ENCODE results near the gene SUFU.
A peak's percentile ranks its signal among the peaks of the same experiment; 100 is the strongest.

SUFU gene

DNA sequence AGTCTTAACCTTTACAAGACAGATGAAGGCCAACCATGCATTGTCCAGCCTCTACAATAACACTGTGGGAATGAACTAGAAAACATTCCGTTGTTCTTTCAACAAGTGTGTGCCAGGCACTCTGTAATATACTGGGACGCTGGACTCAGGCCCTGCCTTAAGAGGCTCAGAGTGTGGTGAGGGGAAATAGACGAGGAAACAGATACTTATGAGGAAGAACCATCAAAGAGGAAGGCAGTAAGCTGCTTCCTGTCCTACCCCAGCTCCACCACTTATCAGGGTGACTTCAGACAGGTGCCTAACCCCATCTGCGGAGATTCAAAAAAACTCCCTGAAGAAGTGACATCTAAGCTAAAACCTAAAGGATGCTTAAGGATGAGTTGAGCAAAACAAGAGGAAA, 131.6 kb downstream of the SUFU start:
- no peak for DNase-seq (ENCODE audit: low spot score)
- Mint-ChIP-seq H3K27me3 (ENCODE audit: low read depth) (no peaks in the 10 kb centered on the region), H3K9me3 (no peaks in the 10 kb centered on the region), H3K27ac (peak overlapping the region; percentile 60), H3K36me3 (ENCODE audit: low read depth) (peaks cover 4% of the 10 kb centered on the region), H3K4me3 (peak overlapping the region; percentile 43), H3K4me1 (ENCODE audit: low read depth) (peaks cover 40% of the 10 kb centered on the region)

DNA sequence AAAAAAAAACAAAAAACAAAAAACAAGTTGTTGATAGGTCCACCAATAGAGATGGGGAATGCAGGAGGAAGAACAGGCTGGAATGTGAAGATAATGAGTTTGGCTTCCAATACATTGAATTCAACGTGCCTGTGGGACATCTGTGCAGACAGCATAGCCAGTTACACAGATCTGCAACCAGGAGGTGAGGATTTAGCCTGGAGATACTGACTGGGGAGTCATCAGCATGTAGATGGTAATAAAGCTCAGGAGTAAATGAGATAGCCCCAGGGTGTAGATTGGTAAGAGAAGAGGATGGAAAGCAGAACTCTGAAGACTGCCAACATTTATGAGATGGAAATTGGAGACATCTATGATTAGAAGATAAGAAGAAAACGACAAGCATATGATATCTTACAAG, 135.8 kb downstream of the SUFU start:
- H3K27ac Mint-ChIP-seq: no peak overlapping the region
- H3K27me3 Mint-ChIP-seq (ENCODE audit: low read depth): no peaks in the 10 kb centered on the region
- DNase-seq (ENCODE audit: low spot score): no peak
- no peaks in the 10 kb centered on the region for H3K36me3 Mint-ChIP-seq (ENCODE audit: low read depth)
- H3K9me3 Mint-ChIP-seq: no peaks in the 10 kb centered on the region
- H3K4me1 Mint-ChIP-seq (ENCODE audit: low read depth): peaks cover 22% of the 10 kb centered on the region
- H3K4me3 Mint-ChIP-seq: no peak overlapping the region

DNA sequence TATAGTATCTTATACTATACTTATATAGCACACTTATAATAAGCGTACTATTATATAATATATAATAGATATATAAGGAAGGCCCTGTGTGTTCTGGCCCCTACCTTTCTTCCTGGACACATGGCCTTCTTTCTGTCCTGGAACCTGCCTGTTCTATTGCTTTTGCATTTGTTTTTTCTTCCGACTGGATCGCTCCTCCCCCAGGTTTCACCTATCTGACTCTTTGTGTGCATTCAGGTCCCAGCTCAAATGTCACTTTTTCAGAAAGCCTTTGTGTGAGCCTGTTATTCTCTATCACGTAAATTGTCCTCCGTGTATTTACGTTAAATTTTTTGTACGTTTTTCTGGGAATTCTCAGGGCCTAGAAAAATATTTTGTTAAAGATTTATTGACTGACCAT, 137.6 kb downstream of the SUFU start:
- Mint-ChIP-seq H3K27ac (peak overlapping the region; percentile 83), H3K9me3 (no peaks in the 10 kb centered on the region), H3K36me3 (ENCODE audit: low read depth) (peaks cover 13% of the 10 kb centered on the region), H3K4me1 (ENCODE audit: low read depth) (peaks cover 14% of the 10 kb centered on the region), H3K27me3 (ENCODE audit: low read depth) (no peaks in the 10 kb centered on the region), H3K4me3 (peak overlapping the region; percentile 95)
- no peak for DNase-seq (ENCODE audit: low spot score)

DNA sequence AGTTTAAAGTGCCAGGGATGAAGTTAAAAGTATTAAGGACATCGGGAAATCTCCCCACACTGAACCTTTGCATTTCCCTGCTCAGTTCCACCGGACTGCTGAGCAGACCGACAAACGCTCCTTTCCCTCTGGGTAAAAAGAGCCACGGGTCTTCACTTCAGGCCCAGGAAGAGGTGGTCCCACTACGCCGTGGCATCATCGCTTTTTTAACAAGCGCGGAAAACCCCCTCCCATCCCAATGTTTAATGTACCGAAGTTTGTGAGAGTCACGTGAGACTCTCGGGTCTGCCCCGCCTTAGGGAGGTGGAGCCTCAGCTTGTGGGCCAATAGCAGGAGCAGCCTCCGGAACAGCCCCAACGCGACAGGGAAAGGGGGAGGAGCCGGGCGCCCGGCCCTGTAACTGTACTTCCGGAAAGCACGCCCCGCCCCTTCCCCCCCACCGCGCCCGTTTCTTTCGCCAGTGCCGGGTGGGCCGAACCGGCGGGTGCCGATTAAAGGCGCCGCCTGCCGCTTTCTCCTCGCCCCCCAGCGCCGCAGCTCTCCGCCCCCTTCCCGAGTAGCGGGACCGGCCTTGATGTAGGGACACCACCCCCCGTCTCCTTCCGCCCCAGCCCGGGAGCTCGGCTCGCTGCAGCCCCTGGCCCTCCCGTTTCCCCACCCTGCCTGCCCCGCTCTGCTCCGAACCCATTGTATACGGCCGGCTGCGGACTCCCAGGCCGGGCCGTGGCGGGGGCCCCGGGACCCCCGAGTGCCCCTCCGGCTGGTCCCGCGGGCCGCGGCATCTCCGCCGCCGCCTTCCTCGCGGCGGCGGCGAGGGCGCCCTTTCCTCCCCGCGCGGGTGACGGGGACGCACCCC, 138.3 kb downstream of the SUFU start:
- DNase-seq (ENCODE audit: low spot score): peak; percentile 96
- Mint-ChIP-seq H3K36me3 (ENCODE audit: low read depth) (peaks cover 17% of the 10 kb centered on the region), H3K27me3 (ENCODE audit: low read depth) (no peaks in the 10 kb centered on the region), H3K4me3 (peak overlapping the region; percentile 95), H3K27ac (peak overlapping the region; percentile 83), H3K4me1 (ENCODE audit: low read depth) (peaks cover 16% of the 10 kb centered on the region), H3K9me3 (no peaks in the 10 kb centered on the region)

DNA sequence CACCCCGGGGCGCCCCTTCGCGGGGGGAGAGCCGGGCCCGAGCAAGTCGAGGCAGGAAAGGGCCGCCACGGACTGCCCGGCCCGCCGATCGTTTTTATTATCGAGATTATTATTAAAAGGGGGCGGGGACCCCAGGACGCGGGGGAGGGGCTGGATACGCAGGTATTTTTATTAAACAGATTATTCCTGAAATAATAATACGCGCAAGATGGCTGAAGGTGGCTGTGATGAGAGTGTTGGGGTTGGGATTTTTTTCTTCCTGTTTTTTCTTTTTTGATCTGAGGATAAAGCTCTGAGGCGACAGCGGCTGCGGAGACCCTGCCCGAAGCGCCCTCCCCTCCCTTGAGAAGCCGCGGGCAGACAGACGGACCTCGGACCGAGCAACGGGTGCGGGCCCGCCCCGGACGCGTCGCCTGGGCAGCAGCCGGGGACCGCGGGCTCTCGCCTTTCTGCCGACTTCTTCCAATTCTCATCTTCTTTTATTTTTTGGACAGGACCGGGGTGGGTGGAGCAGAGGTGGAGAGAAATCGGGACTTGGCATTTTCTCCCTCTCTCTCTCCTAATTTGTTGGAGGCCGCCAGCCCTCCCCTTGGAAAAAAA, 139.1 kb downstream of the SUFU start:
- Mint-ChIP-seq H3K4me1 (ENCODE audit: low read depth) (peaks cover 23% of the 10 kb centered on the region), H3K27ac (peak overlapping the region; percentile 90), H3K4me3 (peak overlapping the region; percentile 87), H3K9me3 (no peaks in the 10 kb centered on the region), H3K36me3 (ENCODE audit: low read depth) (peaks cover 17% of the 10 kb centered on the region), H3K27me3 (ENCODE audit: low read depth) (no peaks in the 10 kb centered on the region)
- DNase-seq (ENCODE audit: low spot score): peak; percentile 25

DNA sequence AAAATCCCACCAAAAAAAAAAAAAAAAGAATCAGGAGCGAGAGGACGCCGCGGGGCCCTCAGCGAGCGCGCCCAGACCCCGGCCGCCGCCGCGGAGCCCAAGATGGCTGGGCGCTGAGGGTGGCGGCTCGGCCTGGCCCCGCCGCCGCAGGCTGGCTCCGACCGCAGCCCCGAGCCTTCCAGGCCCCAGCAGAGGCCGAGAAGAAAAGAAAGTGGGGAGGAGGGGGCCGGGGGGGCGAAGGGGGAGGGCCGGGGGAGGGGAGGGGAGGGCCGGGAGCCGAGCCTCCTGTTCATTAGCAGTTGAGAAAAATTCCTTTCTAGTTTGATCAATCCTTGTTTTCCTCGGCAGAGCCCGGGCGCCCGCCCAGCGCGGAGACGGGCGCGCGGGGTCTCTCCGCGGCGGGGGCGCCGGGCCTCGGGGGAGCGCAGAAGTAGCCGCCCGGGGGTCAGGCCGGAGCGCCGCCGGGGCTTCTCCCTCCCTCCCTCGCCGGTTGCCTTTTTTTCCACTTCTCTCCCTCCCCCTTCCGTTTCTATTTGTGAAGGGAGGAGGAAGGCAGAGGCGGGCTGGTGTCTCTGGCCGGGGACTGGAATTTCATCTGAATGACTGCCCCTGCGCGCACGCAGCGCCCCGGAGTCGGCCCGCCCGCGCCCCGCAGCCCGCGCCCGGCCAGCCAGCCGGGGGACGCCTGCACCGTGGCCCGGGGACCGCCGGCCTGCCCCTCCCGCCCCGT, 139.7 kb downstream of the SUFU start:
- peaks cover 22% of the 10 kb centered on the region for H3K36me3 Mint-ChIP-seq (ENCODE audit: low read depth)
- DNase-seq (ENCODE audit: low spot score): peak; percentile 72
- H3K27ac Mint-ChIP-seq: peak overlapping the region; percentile 90
- H3K4me1 Mint-ChIP-seq (ENCODE audit: low read depth): peaks cover 30% of the 10 kb centered on the region
- no peaks in the 10 kb centered on the region for H3K9me3 Mint-ChIP-seq
- no peaks in the 10 kb centered on the region for H3K27me3 Mint-ChIP-seq (ENCODE audit: low read depth)
- H3K4me3 Mint-ChIP-seq: peak overlapping the region; percentile 87

DNA sequence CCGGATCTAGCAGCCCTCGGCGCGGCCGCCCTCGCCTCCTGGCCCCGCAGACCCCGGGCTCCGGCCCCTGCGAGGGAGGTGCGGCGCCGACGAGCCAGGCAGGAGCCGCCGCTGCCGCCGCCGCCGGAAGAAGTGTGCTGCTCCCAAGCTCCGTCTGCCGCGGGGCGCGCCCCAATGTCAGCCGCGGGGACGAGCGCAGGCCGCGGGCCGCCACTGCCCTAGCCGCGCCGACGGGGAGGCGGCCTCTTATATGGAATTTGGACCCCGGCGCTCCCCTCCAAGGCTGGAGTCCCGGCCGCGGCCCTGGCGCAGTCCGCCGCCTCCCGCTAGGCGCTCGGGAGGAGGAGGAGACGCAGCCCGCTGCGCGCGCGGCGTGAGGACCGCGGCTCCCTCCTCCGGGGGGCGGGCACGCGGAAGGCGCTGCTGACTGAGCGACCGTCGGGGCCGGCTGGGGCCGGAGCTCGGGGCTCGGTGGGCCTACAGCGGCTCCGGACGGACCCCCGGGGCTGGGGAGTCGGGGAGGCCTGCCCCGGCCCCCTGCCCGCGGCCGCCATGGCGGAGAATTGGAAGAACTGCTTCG, 140.4 kb downstream of the SUFU start, which contains the start of gene TRIM8:
Gene TRIM8 (plus strand): TSS at position 414 of the 580 bp plus-strand sequence. CDS start 139 bp downstream, at position 553.
- H3K9me3 Mint-ChIP-seq: no peaks in the 10 kb centered on the region
- DNase-seq (ENCODE audit: low spot score): peak; percentile 65
- H3K27me3 Mint-ChIP-seq (ENCODE audit: low read depth): no peaks in the 10 kb centered on the region
- H3K36me3 Mint-ChIP-seq (ENCODE audit: low read depth): peaks cover 25% of the 10 kb centered on the region
- peaks cover 36% of the 10 kb centered on the region for H3K4me1 Mint-ChIP-seq (ENCODE audit: low read depth)
- peak within 1 kb of the TSS; percentile 97 for H3K27ac Mint-ChIP-seq
- H3K4me3 Mint-ChIP-seq: peak within 1 kb of the TSS; percentile 90

DNA sequence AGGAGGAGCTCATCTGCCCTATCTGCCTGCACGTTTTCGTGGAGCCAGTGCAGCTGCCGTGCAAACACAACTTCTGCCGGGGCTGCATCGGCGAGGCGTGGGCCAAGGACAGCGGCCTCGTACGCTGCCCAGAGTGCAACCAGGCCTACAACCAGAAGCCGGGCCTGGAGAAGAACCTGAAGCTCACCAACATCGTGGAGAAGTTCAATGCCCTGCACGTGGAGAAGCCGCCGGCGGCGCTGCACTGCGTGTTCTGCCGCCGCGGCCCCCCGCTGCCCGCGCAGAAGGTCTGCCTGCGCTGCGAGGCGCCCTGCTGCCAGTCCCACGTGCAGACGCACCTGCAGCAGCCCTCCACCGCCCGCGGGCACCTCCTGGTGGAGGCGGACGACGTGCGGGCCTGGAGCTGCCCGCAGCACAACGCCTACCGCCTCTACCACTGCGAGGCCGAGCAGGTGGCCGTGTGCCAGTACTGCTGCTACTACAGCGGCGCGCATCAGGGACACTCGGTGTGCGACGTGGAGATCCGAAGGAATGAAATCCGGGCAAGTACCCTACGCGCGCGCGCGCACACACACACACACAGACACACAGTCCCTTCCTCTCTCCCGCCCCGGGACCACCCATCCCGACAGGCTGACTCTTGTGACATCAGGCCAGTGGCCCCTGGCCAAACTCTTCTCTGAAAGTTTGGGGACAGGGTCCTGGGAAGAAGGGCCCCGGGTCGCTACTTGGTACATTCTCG, 141.0 kb downstream of the SUFU start:
- Mint-ChIP-seq H3K4me3 (peak overlapping the region; percentile 90), H3K27ac (peak overlapping the region; percentile 97), H3K4me1 (ENCODE audit: low read depth) (peaks cover 41% of the 10 kb centered on the region), H3K36me3 (ENCODE audit: low read depth) (peaks cover 25% of the 10 kb centered on the region), H3K27me3 (ENCODE audit: low read depth) (no peaks in the 10 kb centered on the region), H3K9me3 (no peaks in the 10 kb centered on the region)
- peak; percentile 74 for DNase-seq (ENCODE audit: low spot score)

DNA sequence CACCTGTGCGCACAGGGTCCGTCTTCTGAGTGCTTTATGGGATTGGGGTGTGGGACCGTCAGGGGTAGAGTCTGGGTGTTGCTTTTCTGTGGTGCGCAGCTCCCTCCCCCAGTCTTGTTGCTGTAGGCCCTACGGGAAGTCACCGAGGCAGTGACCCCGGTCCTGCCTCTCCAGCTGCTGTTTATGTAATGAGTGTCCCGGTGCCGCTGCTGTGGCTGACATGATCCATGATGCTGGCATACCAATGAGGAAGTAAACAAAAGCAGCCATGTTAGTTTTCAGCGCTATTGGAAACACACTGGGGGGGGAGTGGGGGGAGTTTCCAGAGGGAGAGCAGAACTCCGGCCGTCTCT, 141.6 kb downstream of the SUFU start:
- H3K9me3 Mint-ChIP-seq: no peaks in the 10 kb centered on the region
- DNase-seq (ENCODE audit: low spot score): peak; percentile 28
- peak overlapping the region; percentile 97 for H3K27ac Mint-ChIP-seq
- H3K4me3 Mint-ChIP-seq: peak overlapping the region; percentile 90
- H3K27me3 Mint-ChIP-seq (ENCODE audit: low read depth): no peaks in the 10 kb centered on the region
- H3K4me1 Mint-ChIP-seq (ENCODE audit: low read depth): peaks cover 43% of the 10 kb centered on the region
- H3K36me3 Mint-ChIP-seq (ENCODE audit: low read depth): peaks cover 25% of the 10 kb centered on the region

DNA sequence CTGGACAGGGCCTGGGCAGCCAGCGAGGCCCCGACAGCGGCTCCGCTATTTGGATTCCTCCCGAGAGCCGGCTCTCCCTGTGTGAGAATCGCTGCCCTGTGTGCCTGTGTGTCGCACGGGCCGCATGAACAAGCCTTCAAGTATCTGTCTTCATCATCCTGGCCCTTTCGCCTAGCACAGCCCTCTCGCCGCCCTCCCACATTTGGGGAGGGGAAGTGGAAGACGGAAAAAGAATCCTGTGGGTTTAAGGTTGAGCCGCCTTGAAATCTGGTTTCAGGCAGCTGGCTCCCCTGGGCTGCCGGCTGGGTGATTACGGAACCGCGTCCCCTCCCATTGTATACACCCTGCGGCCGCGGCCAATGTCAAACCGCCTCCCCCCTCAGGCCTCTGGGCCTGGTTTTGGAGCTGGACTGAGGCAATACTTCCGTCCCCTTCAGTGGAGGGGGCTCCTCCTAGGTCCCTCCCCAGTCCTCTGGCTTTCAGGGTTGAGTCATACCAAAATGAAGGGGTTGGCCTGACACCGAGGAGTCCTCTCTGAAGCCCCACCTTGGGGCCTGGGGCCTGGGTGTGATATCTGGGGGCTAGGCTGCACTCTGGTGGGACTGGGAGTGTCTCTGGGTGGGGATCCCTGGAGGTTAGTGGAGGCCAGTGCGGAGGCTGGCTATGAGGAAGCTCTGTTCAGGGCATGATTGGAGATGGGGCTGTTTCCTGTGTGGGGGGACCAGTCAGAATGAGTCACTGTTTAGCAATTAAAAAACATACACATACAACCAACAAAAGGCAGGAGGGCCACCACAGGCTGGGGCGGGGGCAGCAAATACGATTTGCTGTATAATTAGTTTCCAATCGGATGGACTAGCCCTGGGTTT, 142.2 kb downstream of the SUFU start:
- Mint-ChIP-seq H3K4me1 (ENCODE audit: low read depth) (peaks cover 48% of the 10 kb centered on the region), H3K27ac (peak overlapping the region; percentile 97), H3K9me3 (no peaks in the 10 kb centered on the region), H3K4me3 (peak overlapping the region; percentile 90), H3K27me3 (ENCODE audit: low read depth) (no peaks in the 10 kb centered on the region), H3K36me3 (ENCODE audit: low read depth) (peaks cover 28% of the 10 kb centered on the region)
- peak; percentile 86 for DNase-seq (ENCODE audit: low spot score)

DNA sequence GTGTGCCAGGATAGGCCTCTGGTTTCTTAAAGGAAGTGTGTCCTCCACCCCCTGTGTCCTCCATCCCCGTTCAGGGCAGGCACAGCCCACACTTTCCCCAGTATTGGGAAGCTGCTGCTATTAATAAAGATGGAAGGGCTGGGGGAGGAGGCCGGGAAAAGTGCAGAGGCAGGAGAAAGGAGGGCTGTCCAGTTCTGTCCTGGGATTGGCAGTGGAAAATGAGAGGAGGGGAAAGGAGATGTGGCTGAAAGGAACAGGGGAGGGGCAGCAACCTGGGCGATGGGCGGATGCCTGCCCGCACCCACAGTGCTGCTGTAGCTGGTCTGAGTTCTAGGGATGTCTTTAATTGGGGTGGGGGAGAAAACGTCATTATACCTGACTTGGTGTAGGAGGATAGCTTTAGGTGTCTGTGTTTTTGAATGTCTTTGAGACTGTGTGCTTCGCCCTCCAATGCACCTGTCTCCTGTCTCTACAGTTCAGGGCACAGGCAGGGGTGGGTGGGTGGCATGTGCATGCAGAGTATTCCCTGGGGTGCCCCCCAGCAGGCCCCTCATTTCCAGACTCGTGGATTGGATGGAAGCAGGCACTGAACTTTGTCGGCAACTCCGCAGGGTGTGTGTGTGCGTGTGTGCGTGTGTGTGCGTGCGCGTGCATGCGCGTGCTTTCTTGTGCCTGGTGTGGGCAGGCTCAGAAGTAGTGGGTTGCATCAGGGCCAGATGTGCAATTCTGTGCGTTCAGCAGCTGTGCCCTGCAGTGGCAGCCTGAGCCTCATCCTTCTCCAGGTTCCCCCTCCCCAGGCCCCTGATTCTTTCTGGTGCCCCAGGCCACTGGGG, 143.1 kb downstream of the SUFU start:
- Mint-ChIP-seq H3K4me1 (ENCODE audit: low read depth) (peaks cover 51% of the 10 kb centered on the region), H3K9me3 (no peaks in the 10 kb centered on the region), H3K36me3 (ENCODE audit: low read depth) (peaks cover 28% of the 10 kb centered on the region), H3K27me3 (ENCODE audit: low read depth) (no peaks in the 10 kb centered on the region), H3K27ac (peak overlapping the region; percentile 97), H3K4me3 (peak overlapping the region; percentile 90)
- peak; percentile 44 for DNase-seq (ENCODE audit: low spot score)
